ENCODE results near the gene SHKBP1. TPM values are rescaled to one million over a fixed set of nuclear protein-coding genes. Genes with fewer than 3 reads are reported as not detected.

The SHKBP1 gene
- total RNA-seq, 2 experiments from 2014 or later, result 49.4 to 115 TPM

- no peak overlapping the region for H2AFZ ChIP-seq (ENCODE audit: low read length)
- intact Hi-C loops (cut with micrococcal nuclease; ENCODE audit: unreplicated experiment), result no loop called here
- H4K20me1 ChIP-seq (ENCODE audit: insufficient read depth, low read length), result no peaks in the 10 kb centered on the region
- DNase-seq (ENCODE audit: low spot score), result no peak
- H3K4me3 ChIP-seq (ENCODE audit: low read depth, low read length, poor library complexity, severe bottlenecking), result no peak overlapping the region
- peaks cover 4% of the 10 kb centered on the region; the same call in 1 of the 2 replicates for H3K79me2 ChIP-seq (ENCODE audit: insufficient read depth, low read depth, low read length)
- no peaks in the 10 kb centered on the region for H3K9me2 ChIP-seq (ENCODE audit: insufficient read depth, low read length)
- no peak overlapping the region for H3K27ac ChIP-seq (ENCODE audit: low read depth, low read length, poor library complexity, severe bottlenecking)
- POLR2A ChIA-PET, result no interaction called here
- H3K4me2 ChIP-seq (ENCODE audit: low read length), result no peak overlapping the region
- H3K9me3 ChIP-seq (ENCODE audit: low read length), result no peaks in the 10 kb centered on the region
- TF ChIP-seq EZH2phosphoT487 (IDR thresholded peaks at IDR 0.05; ENCODE audit: borderline replicate concordance, low read depth, low read length) (no peak), CTCF (conservative IDR thresholded peaks at IDR 0.05; ENCODE audit: low read length) (no peak)
- BruUV-seq (replicated peaks), result no TSS peak
- CTCF ChIA-PET (ENCODE audit: unreplicated experiment), result no interaction called here
- H3K4me1 ChIP-seq (ENCODE audit: insufficient read depth, low read length, poor library complexity, severe bottlenecking), result peaks cover 19% of the 10 kb centered on the region
- H3K36me3 ChIP-seq (ENCODE audit: insufficient read depth, low read length), result peaks cover 25% of the 10 kb centered on the region
Measured at GRCh38 chr19:40580619-40581018, 3.9 kb downstream of the SHKBP1 start.

GRCh38 chr19:40581531-40581930 is 4.9 kb downstream of the SHKBP1 start:
- intact Hi-C loops (cut with micrococcal nuclease; ENCODE audit: unreplicated experiment), result no loop called here

More at GRCh38 chr19:40581531-40581930, 4.9 kb downstream of the SHKBP1 start:
- peaks cover 4% of the 10 kb centered on the region; the same call in 1 of the 2 replicates for H3K79me2 ChIP-seq (ENCODE audit: insufficient read depth, low read depth, low read length)
- no peaks in the 10 kb centered on the region for H4K20me1 ChIP-seq (ENCODE audit: insufficient read depth, low read length)
- TF ChIP-seq CTCF (conservative IDR thresholded peaks at IDR 0.05; ENCODE audit: low read length) (no peak), EZH2phosphoT487 (IDR thresholded peaks at IDR 0.05; ENCODE audit: borderline replicate concordance, low read depth, low read length) (no peak)
- H3K36me3 ChIP-seq (ENCODE audit: insufficient read depth, low read length), result peaks cover 27% of the 10 kb centered on the region
- no peak for DNase-seq (ENCODE audit: low spot score)
- H3K9me3 ChIP-seq (ENCODE audit: low read length), result no peaks in the 10 kb centered on the region
- no peaks in the 10 kb centered on the region for H3K9me2 ChIP-seq (ENCODE audit: insufficient read depth, low read length)
- no peak overlapping the region for H3K4me3 ChIP-seq (ENCODE audit: low read depth, low read length, poor library complexity, severe bottlenecking)
- no peak overlapping the region for H3K27ac ChIP-seq (ENCODE audit: low read depth, low read length, poor library complexity, severe bottlenecking)
- H3K4me2 ChIP-seq (ENCODE audit: low read length), result no peak overlapping the region
- ChIA-PET POLR2A (no interaction called here), CTCF (ENCODE audit: unreplicated experiment) (no interaction called here)
- BruUV-seq (replicated peaks), result no TSS peak
- H3K4me1 ChIP-seq (ENCODE audit: insufficient read depth, low read length, poor library complexity, severe bottlenecking), result peaks cover 14% of the 10 kb centered on the region
- no peak overlapping the region for H2AFZ ChIP-seq (ENCODE audit: low read length)
